Cardiac septum (tissue), 1 donor: Measurements from ENCODE around the gene DCUN1D4. TPM values are rescaled to one million over a fixed set of nuclear protein-coding genes. Genes with fewer than 3 reads are reported as not detected.

Source experiments
- DNase-seq: peaks from one replicate; pipeline ENCODE4 v3.0.0-alpha.2; 2020; ENCODE audit warnings: low spot score
- intact Hi-C: fragments of 100-400 bp; cut with DNase I; formaldehyde crosslinking; loops from one replicate; pipeline ENCODE4 v1.14.0; 2022
- long read RNA-seq: library from polyadenylated mRNA; unstranded; transcript quantifications from one replicate; pipeline ENCODE4 v2.0.0, GENCODE V29; 2021
- total RNA-seq: library from RNA; stranded (reverse); fragmentation: NEBNext Ultra II Directional; extraction: Animal tissue kit (Norgen Biotek cat#: 25700); gene quantifications from one replicate; pipeline ENCODE4 v1.2.1, GENCODE V29; 2021
- donor health status: DM: no; HTN: no; CAD: no.

DCUN1D4 gene
- total RNA-seq, result 46.0 TPM
- long read RNA-seq, full-length matches to known transcripts, result 41 of 61 reads
- long read RNA-seq, partial matches to known transcripts, result 4 of 61 reads
- long read RNA-seq, other reads (novel, unspliced or antisense), result 16 of 61 reads

- intact Hi-C loops, result loop anchor here (5.0 kb wide), 1 partner anchor 195 kb away; the partner anchor contains the start of gene SGCB
- DNase-seq, result peak; percentile 100
Measured at GRCh38 chr4:51842554-51843308, at the start of gene DCUN1D4. DCUN1D4 (plus strand) TSS chr4:51843153; CDS start chr4:51843243, 90 bp downstream.

- intact Hi-C loops, result no loop called here
- no peak for DNase-seq
Measured at GRCh38 chr4:51820443-51821234, 22.3 kb upstream of the DCUN1D4 start.

- intact Hi-C loops, result no loop called here
- DNase-seq, result no peak
Measured at GRCh38 chr4:51825341-51825740, 17.6 kb upstream of the DCUN1D4 start.

- DNase-seq, result no peak
- intact Hi-C loops, result loop anchor here (2.0 kb wide), 1 partner anchor 197 kb away; no protein-coding TSS in a partner anchor
Measured at GRCh38 chr4:51830156-51830720, 12.7 kb upstream of the DCUN1D4 start.

GRCh38 chr4:51831133-51831532 is 11.8 kb upstream of the DCUN1D4 start:
- intact Hi-C loops, result loop anchor here (2.0 kb wide), 1 partner anchor 196 kb away; no protein-coding TSS in a partner anchor
- DNase-seq, result peak; percentile 81

GRCh38 chr4:51833236-51833635 is 9.7 kb upstream of the DCUN1D4 start:
- intact Hi-C loops, result no loop called here
- no peak for DNase-seq

- no peak for DNase-seq
- intact Hi-C loops, result no loop called here
Measured at GRCh38 chr4:51835079-51835478, 7.9 kb upstream of the DCUN1D4 start.

GRCh38 chr4:51835855-51836254 is 7.1 kb upstream of the DCUN1D4 start:
- DNase-seq, result no peak
- intact Hi-C loops, result no loop called here

- DNase-seq, result no peak
- intact Hi-C loops, result no loop called here
Measured at GRCh38 chr4:51836549-51836948, 6.4 kb upstream of the DCUN1D4 start.

- no peak for DNase-seq
- intact Hi-C loops, result loop anchor here (5.0 kb wide), 1 partner anchor 197 kb away; the partner anchor contains the start of gene SGCB
Measured at GRCh38 chr4:51840781-51841180, 2.2 kb upstream of the DCUN1D4 start.

- intact Hi-C loops, result loop anchor here (5.0 kb wide), 1 partner anchor 195 kb away; the partner anchor contains the start of gene SGCB
- DNase-seq, result peak; percentile 75
Measured at GRCh38 chr4:51842167-51842553, 793 bp upstream of the DCUN1D4 start.

GRCh38 chr4:51843309-51844152 is 578 bp downstream of the DCUN1D4 start:
- intact Hi-C loops, result loop anchor here (5.0 kb wide), 1 partner anchor 194 kb away; the partner anchor contains the start of gene SGCB
- DNase-seq, result peak; percentile 86

- DNase-seq, result peak; percentile 96
- intact Hi-C loops, result loop anchor here (5.0 kb wide), 1 partner anchor 193 kb away; the partner anchor contains the start of gene SGCB
Measured at GRCh38 chr4:51844153-51845054, 1.5 kb downstream of the DCUN1D4 start.

- no peak for DNase-seq
- intact Hi-C loops, result no loop called here
Measured at GRCh38 chr4:51845055-51845426, 2.1 kb downstream of the DCUN1D4 start.

- intact Hi-C loops, result no loop called here
- DNase-seq, result no peak
Measured at GRCh38 chr4:51845711-51846110, 2.8 kb downstream of the DCUN1D4 start.

GRCh38 chr4:51849430-51849829 is 6.5 kb downstream of the DCUN1D4 start:
- intact Hi-C loops, result no loop called here

GRCh38 chr4:51850294-51850693 is 7.3 kb downstream of the DCUN1D4 start:
- intact Hi-C loops, result no loop called here

More at GRCh38 chr4:51849430-51849829, 6.5 kb downstream of the DCUN1D4 start:
- DNase-seq, result no peak

More at GRCh38 chr4:51850294-51850693, 7.3 kb downstream of the DCUN1D4 start:
- no peak for DNase-seq
